NB4 (cell line): ENCODE measurements around the gene MLC1.

Source experiments
- MYC ChIP-seq: IDR thresholded peaks from 2 replicates; pipeline ENCODE4 v1.6.1; 2011; ENCODE audit warnings: low read depth, low read length
- POLR2A ChIP-seq: IDR thresholded peaks from 2 replicates; pipeline ENCODE4 v1.6.1; 2011; ENCODE audit warnings: mild to moderate bottlenecking; ENCODE audit not compliant: insufficient read length; ENCODE audit errors: extremely low read depth
- TF ChIP-seq, protein P1 (sequence below): IDR thresholded peaks from one replicate; pipeline ENCODE4 v1.5.1; 2012; ENCODE audit warnings: low read depth, low read length
- TF ChIP-seq, protein P2 (sequence below): IDR thresholded peaks from 2 replicates; pipeline ENCODE4 v1.6.1; 2011; ENCODE audit warnings: low read depth, low read length

- TF ChIP-seq, protein P1, sequence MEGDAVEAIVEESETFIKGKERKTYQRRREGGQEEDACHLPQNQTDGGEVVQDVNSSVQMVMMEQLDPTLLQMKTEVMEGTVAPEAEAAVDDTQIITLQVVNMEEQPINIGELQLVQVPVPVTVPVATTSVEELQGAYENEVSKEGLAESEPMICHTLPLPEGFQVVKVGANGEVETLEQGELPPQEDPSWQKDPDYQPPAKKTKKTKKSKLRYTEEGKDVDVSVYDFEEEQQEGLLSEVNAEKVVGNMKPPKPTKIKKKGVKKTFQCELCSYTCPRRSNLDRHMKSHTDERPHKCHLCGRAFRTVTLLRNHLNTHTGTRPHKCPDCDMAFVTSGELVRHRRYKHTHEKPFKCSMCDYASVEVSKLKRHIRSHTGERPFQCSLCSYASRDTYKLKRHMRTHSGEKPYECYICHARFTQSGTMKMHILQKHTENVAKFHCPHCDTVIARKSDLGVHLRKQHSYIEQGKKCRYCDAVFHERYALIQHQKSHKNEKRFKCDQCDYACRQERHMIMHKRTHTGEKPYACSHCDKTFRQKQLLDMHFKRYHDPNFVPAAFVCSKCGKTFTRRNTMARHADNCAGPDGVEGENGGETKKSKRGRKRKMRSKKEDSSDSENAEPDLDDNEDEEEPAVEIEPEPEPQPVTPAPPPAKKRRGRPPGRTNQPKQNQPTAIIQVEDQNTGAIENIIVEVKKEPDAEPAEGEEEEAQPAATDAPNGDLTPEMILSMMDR, result no peak
- TF ChIP-seq MYC (no peak), POLR2A (no peak)
- TF ChIP-seq, protein P2, sequence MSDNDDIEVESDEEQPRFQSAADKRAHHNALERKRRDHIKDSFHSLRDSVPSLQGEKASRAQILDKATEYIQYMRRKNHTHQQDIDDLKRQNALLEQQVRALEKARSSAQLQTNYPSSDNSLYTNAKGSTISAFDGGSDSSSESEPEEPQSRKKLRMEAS, result no peak
These were observed 21.4 kb downstream of the MLC1 start for GRCh38 chr22:50063589-50064393.
